Measurements from ENCODE around the gene HK1.

DNA sequence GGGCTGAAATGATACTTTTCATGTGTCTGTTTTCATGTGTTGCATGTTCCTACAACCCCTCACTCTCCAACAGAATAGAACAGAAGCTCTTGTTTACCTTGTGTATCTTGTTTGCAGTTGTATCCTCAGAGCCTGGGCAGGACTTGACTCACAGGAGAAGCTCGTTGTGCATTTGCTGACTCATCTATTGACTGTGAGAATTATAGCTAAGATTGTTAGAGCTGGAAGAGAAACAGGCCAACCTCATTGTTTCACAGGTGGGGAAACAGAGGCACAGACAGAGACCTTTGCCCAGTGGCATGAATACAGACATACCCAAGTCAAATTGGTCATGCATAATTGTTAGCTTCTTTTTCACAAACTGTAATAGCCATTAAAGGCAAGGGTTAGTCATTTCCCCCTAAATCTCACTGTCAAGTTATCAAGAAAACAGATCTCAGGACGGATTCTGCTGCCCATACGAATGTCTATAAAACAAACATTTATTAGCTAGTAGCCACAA, 168.4 kb downstream of the HK1 start:
- no peak for TF ChIP-seq EP300 (IDR thresholded peaks at IDR 0.05)
- no peak for TF ChIP-seq CTCF (IDR thresholded peaks at IDR 0.05)

Data from gastroesophageal sphincter (tissue), 3 donors.